Natural killer cell (primary cell): ENCODE measurements around the gene OR8K3. TPM values are rescaled to one million over a fixed set of nuclear protein-coding genes. Genes with fewer than 3 reads are reported as not detected.

Experiments
- ATAC-seq, 3 donors: fragments of 150-1000 bp in 2 of 3; fragments of 200-7000 bp in 1 of 3; cut with Tn5 transposase; 1 replicate in 1 of 3; 2 replicates in 2 of 3; pipeline ENCODE4 v1.10.0; 2021; ENCODE audit warnings: mild to moderate bottlenecking in 2 of 3, moderate library complexity in 2 of 3
- DNase-seq, 2 donors: peaks; one replicate each; pipeline versions ENCODE4 v3.0.0 to v3.0.0-alpha.2; 2013 to 2021; ENCODE audit warnings: mixed read lengths in 1 of 2
- H3K27ac ChIP-seq: one replicate; pipeline ENCODE4 v1.5.1; 2013; ENCODE audit warnings: mild to moderate bottlenecking, low read length
- H3K27me3 ChIP-seq: one replicate; pipeline ENCODE4 v1.6.1; 2013; ENCODE audit warnings: low read length; ENCODE audit not compliant: control insufficient read depth, insufficient read depth
- H3K36me3 ChIP-seq: one replicate; pipeline ENCODE4 v1.6.1; 2013; ENCODE audit warnings: low read length; ENCODE audit not compliant: control insufficient read depth, insufficient read depth
- H3K4me1 ChIP-seq: one replicate; pipeline ENCODE4 v1.6.1; 2013; ENCODE audit warnings: low read length; ENCODE audit not compliant: control insufficient read depth, insufficient read depth
- H3K4me3 ChIP-seq: one replicate; pipeline ENCODE4 v1.5.1; 2013; ENCODE audit warnings: low read length
- H3K9me3 ChIP-seq: one replicate; pipeline ENCODE4 v1.6.1; 2013; ENCODE audit warnings: low read length; ENCODE audit not compliant: control insufficient read depth, insufficient read depth
- H3K27ac Mint-ChIP-seq, 2 donors: one replicate each; pipeline ENCODE4 v1.8.0; 2022; ENCODE audit warnings: mild to moderate bottlenecking in 2 of 2, mixed read lengths in 2 of 2, moderate library complexity in 1 of 2
- H3K27me3 Mint-ChIP-seq, 2 donors: one replicate each; pipeline ENCODE4 v1.8.0; 2022; ENCODE audit warnings: low read depth in 2 of 2, mixed read lengths in 2 of 2
- H3K36me3 Mint-ChIP-seq: one replicate; pipeline ENCODE4 v1.8.0; 2022; ENCODE audit warnings: mixed read lengths
- H3K4me1 Mint-ChIP-seq, 2 donors: one replicate each; pipeline ENCODE4 v1.8.0; 2022; ENCODE audit warnings: mixed read lengths in 2 of 2
- H3K4me3 Mint-ChIP-seq: one replicate; pipeline ENCODE4 v1.8.0; 2022; ENCODE audit warnings: mild to moderate bottlenecking, moderate library complexity, mixed read lengths
- H3K9me3 Mint-ChIP-seq, 2 donors: one replicate each; pipeline ENCODE4 v1.8.0; 2022; ENCODE audit warnings: mixed read lengths in 2 of 2
- CTCF ChIP-seq: fragments of 200-600 bp; IDR thresholded peaks from one replicate; pipeline ENCODE4 v1.8.0; 2022; ENCODE audit warnings: antibody characterized with exemption
- WGBS: methylation state at CpG from one replicate; pipeline ENCODE4 v1.1.7; 2013; ENCODE audit warnings: missing lambda C conversion rate; ENCODE audit not compliant: insufficient coverage; 5-methylcytosine and 5-hydroxymethylcytosine counted together
- intact Hi-C: fragments of 100-400 bp; cut with micrococcal nuclease; formaldehyde crosslinking; loops from one replicate; pipeline ENCODE4 v1.14.2; 2022
- total RNA-seq, 4 donors: library from RNA; stranded (reverse); fragments of 120-200 nt in 1 of 4; gene quantifications; one replicate each; pipeline versions ENCODE4 v1.2.3 to v1.2.4, GENCODE V29; 2013 to 2022

OR8K3 gene
- total RNA-seq, 3 donors from 2014 or later (not counting 1 experiment from before 2014, with no cell fraction given) = not detected

GRCh38 chr11:56340289-56340688 is 25.3 kb downstream of the OR8K3 start:
- Histone ChIP-seq H3K9me3 (peaks cover 10% of the 10 kb centered on the region), H3K4me3 (no peak overlapping the region), H3K4me1 (no peaks in the 10 kb centered on the region), H3K27ac (no peak overlapping the region), H3K36me3 (no peaks in the 10 kb centered on the region), H3K27me3 (no peaks in the 10 kb centered on the region)
- DNase-seq = no peak
- H3K27me3 Mint-ChIP-seq = no peaks in the 10 kb centered on the region
- TF ChIP-seq CTCF = no peak
- peaks cover 13 to 16% of the 10 kb centered on the region in 2 donors for H3K9me3 Mint-ChIP-seq
- peaks cover 24% of the 10 kb centered on the region for H3K36me3 Mint-ChIP-seq
- H3K4me1 Mint-ChIP-seq = no peaks in the 10 kb centered on the region
- no peak overlapping the region for H3K27ac Mint-ChIP-seq
- intact Hi-C loops = no loop called here
- no peak overlapping the region for H3K4me3 Mint-ChIP-seq
- ATAC-seq = no peak

GRCh38 chr11:56345739-56346138 is 30.8 kb downstream of the OR8K3 start, which contains the start of gene OR8K1:
TSS of gene OR8K1 (plus strand) at chr11:56346039. CDS start at chr11:56346039, 0 bp downstream.
- 95% methylated on average over 1 of the region's 1 CpG for WGBS

GRCh38 chr11:56353991-56354390 is 39.0 kb downstream of the OR8K3 start, which contains the start of gene OR8J1:
TSS of gene OR8J1 (plus strand) at chr11:56354291. CDS start at chr11:56360247, 5,956 bp downstream.
- no peaks in the 10 kb centered on the region for H3K4me1 Mint-ChIP-seq
- H3K4me3 ChIP-seq = no peak within 1 kb of the TSS
- no peaks in the 10 kb centered on the region for H3K36me3 Mint-ChIP-seq
- H3K9me3 ChIP-seq = no peaks in the 10 kb centered on the region
- H3K27ac ChIP-seq = no peak within 1 kb of the TSS
- H3K4me1 ChIP-seq = no peaks in the 10 kb centered on the region
- H3K4me3 Mint-ChIP-seq = no peak within 1 kb of the TSS
- no peaks in the 10 kb centered on the region for H3K36me3 ChIP-seq
- no peaks in the 10 kb centered on the region for H3K27me3 ChIP-seq
- no peaks in the 10 kb centered on the region for H3K27me3 Mint-ChIP-seq
- no peak for ATAC-seq
- TF ChIP-seq CTCF = no peak
- H3K27ac Mint-ChIP-seq = no peak within 1 kb of the TSS
- 100% methylated on average over 1 of the region's 2 CpGs for WGBS
- peaks cover 10 to 14% of the 10 kb centered on the region in 2 donors for H3K9me3 Mint-ChIP-seq
- intact Hi-C loops = no loop called here
- no peak for DNase-seq

More at GRCh38 chr11:56345739-56346138, 30.8 kb downstream of the OR8K3 start, which contains the start of gene OR8K1:
- no peak for DNase-seq
- H3K4me1 ChIP-seq = no peaks in the 10 kb centered on the region
- Mint-ChIP-seq H3K4me1 (no peaks in the 10 kb centered on the region), H3K27ac (no peak within 1 kb of the TSS), H3K27me3 (no peaks in the 10 kb centered on the region), H3K9me3 (peaks cover 14 to 15% of the 10 kb centered on the region in 2 donors), H3K4me3 (no peak within 1 kb of the TSS), H3K36me3 (peaks cover 8% of the 10 kb centered on the region)
- no peak for TF ChIP-seq CTCF
- intact Hi-C loops = no loop called here
- no peak within 1 kb of the TSS for H3K4me3 ChIP-seq
- H3K27ac ChIP-seq = no peak within 1 kb of the TSS
- no peaks in the 10 kb centered on the region for H3K36me3 ChIP-seq
- H3K27me3 ChIP-seq = no peaks in the 10 kb centered on the region
- H3K9me3 ChIP-seq = peaks cover 4% of the 10 kb centered on the region
- no peak for ATAC-seq

Other genes starting within 250 kb of the OR8K3 start
- gene OR8I2, start 221.8 kb upstream of the OR8K3 start, total RNA-seq = not detected
- gene OR8H2, start 211.5 kb upstream of the OR8K3 start, total RNA-seq = not detected
- not detected for gene OR8H3, start 192.8 kb upstream of the OR8K3 start, total RNA-seq
- not detected for gene OR8J3, start 174.9 kb upstream of the OR8K3 start, total RNA-seq
- not detected for gene OR8K5, start 154.8 kb upstream of the OR8K3 start, total RNA-seq
- not detected for gene OR5J2, start 138.5 kb upstream of the OR8K3 start, total RNA-seq
- gene OR5T2, start 80.9 kb upstream of the OR8K3 start, total RNA-seq = not detected
- not detected for gene OR5T3, start 62.9 kb upstream of the OR8K3 start, total RNA-seq
- gene OR5T1, start 41.0 kb upstream of the OR8K3 start, total RNA-seq = not detected
- not detected for gene OR8H1, start 22.9 kb upstream of the OR8K3 start, total RNA-seq
- gene OR8K1, start 30.9 kb downstream of the OR8K3 start, total RNA-seq = not detected
- not detected for gene OR8J1, start 39.1 kb downstream of the OR8K3 start, total RNA-seq
- gene OR8U1, start 60.5 kb downstream of the OR8K3 start, total RNA-seq = not detected
- gene OR5AL1, start 97.6 kb downstream of the OR8K3 start, total RNA-seq = not detected
- not detected for gene OR5M3, start 158.2 kb downstream of the OR8K3 start, total RNA-seq
- gene OR5M8, start 176.2 kb downstream of the OR8K3 start, total RNA-seq = not detected
- gene OR5M11, start 228.1 kb downstream of the OR8K3 start, total RNA-seq = not detected